CD4-positive, alpha-beta T cell treated with Interleukin-6 for 4 hours (primary cell): ENCODE results near the gene FTO.
"Not testable (repeated sequence)": the region's sequence is repeated elsewhere in the genome, so short reads cannot be mapped to it uniquely, and the experiment has no call there.

Experiments used
- DNase-seq: peaks from one replicate; pipeline ENCODE4 v3.0.0-alpha.2; 2020; ENCODE audit warnings: mixed read lengths

Gene FTO

DNA sequence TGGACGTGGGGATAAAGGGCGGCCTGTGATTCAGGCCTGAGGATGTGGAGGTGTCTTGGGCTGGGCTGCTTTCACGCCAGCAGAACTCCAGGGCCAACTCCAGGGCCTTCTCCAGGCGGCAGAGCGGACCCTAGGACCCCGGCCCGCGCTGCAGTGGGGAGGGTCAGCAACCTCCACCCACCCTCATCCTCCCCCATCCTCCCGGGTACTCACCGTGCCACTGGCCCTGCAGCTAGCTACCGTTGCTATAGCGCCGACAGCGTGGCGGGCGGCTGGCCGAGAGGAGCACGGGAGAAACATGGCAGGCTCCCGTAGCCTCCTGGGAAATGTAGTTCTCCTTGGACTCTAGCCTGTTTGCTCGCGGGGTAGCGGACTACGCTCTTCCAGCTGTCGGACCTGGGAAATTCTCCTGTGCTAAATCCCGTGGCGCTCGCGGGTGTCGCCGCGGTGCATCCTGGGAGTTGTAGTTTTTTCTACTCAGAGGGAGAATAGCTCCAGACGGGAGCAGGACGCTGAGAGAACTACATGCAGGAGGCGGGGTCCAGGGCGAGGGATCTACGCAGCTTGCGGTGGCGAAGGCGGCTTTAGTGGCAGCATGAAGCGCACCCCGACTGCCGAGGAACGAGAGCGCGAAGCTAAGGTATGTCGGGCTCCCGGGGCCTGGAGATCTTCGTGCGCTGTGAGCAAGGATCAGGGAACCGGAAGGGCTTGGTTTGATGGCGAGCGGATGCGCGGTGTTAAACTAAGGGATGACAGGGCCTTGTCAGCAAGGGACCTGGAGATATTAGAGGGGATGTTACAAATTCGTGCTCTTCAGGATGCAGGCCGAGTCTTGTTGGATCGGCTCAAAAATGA is at the start of gene FTO, which contains the start of gene RPGRIP1L:
TSS of gene FTO (plus strand) at position 567 of the 855 bp plus-strand sequence.
TSS of gene RPGRIP1L (minus strand) at position 270 of the 855 bp plus-strand sequence. CDS start 3,136 bp downstream, outside the sequence.
- DNase-seq = peak; percentile 99

DNA sequence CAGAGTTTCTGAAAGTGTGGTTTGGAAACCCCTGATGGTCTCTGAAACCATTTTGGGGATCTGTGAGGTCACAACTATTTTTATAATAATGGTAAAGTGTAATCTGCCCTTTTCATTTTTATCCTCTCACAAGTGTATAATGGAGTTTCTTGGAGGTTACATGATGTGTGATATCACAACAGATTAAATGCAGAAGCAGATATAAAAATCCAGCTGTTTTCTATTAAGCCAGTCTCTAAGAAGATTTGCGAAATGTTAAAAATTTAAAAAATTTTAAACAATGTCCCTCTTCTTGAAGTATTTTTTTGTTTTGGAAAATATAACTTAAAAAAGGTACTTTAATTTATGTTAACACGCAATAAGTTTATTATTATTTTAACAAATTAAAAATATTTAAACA is 49.0 kb upstream of the FTO start:
- no peak for DNase-seq

DNA sequence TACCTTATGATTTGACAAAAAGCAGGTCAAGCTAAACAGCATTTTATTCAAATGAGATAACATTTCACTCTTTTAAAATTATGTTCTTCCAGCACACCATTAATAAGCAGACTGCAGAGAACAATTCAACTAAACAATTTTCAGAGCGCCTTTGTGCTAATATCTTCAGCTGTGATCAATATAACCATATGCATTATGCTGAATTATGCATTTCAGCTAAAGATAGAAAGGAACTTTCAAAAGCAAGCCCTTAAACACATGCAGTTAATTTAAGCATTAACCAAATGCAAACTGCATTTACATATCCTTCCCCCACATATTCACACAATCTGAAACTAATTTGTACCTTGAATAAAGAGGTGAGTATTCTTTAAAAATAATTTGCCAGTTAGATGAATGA is 41.9 kb upstream of the FTO start:
- no peak for DNase-seq

DNA sequence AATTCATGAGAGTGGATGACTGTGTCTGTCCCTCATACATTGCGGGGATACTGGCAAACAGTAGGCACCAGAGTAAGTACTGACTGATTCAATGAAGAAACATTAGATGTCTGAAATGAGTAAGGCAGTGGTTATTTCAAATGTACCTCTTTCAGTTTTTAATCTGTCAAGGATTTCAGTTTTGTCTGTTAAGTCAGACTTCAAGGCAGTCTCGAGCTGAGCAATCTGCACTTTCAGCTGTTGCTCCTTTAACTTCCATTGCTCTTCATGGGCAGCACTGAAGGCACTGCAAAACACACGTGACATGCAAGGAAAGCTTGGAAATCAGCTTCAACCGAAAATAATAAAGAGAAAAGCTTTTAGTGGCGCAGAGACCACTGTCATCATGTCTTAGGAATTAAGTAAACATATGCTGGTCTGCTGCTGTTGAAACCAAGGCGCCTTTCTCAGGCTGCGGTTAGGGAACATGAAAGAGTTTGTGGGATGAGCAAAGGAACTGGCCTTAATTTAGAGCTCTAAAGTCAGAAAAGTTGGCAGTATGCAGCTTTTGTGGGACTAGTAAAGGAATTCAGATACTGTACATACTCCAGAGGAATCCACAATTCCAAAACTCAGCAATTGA is 39.1 kb upstream of the FTO start:
- DNase-seq = no peak

DNA sequence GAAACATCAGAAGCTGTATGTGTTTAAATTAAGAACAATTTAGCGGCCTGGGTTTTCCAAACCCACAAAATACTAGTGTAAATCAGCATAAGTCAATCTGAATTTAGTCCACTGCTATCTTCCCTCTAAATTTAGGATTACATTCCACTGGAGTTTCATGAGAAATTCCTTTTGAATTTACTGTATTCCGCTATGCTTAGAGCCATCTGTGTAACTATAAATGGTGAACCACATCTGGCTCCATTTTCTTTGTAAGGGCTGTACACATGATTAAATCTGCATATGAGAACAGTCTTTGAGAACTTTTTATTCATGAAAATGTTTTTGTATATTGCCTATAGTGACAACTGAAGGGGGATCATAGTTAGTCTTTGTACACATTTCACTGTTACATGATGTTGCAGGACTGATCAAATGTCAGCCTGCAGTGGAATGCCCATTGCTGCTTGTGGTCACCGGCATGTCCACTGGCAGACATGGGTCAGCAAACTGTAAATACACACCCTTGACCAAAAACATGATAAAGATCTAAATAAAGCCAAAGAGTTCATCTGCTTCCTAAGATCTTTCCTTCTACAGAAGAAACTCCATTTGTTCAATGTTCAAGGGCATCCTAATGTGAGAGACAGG is 37.1 kb upstream of the FTO start:
- no peak for DNase-seq

DNA sequence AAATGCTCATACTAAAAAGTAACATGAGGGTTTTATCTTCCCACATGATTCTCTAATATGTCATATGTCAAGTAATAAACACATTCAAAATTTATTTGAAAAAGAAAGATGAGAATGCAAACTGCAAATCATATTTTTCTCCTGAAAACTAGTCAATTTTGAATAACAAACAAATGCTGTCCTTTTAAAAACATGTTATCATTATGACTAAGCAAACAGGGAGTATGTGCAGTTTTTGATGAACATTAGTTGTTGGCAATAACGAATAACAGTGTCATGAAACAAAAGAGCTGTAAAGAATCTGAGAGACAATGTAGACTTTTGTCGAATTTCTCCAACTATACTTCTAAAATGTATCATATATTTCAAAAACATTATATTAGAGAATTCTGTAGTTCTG is 35.1 kb upstream of the FTO start:
- no peak for DNase-seq

DNA sequence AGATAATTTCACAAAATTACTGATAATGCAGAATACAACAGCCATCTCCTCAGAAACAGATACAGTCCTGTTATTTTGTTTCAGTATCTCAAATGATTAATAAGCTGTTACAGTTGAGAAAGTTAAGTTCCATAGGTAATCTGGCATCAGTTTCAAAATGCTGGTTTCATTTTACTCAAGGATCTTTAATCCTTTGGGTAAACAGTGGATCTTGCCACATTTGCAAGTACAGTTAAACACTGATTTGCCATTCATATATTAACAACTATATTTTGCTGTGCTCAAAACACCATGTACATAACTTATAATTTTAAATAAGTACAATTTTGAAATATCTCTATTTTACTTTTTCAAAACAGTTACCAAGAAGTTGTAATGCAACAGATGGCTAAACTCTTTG is 31.5 kb upstream of the FTO start:
- no peak for DNase-seq

DNA sequence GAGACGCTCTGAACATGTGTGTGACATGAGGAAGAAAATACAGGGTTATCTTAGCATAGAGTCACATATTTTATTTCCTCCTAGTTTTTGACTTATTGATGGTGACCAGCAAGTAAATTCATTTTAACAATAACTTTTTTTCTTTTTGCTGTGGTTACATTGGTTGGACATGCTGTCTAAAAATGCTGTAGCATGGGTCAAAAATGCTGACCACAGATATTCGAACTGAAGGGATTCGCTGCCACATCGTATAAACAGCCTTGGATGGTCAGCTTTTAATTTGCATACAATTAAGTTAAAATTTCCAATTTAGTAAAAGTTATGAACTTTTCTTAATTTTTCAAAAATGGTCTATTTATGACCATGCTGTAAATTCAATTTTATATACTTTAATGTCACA is 30.8 kb upstream of the FTO start:
- no peak for DNase-seq

DNA sequence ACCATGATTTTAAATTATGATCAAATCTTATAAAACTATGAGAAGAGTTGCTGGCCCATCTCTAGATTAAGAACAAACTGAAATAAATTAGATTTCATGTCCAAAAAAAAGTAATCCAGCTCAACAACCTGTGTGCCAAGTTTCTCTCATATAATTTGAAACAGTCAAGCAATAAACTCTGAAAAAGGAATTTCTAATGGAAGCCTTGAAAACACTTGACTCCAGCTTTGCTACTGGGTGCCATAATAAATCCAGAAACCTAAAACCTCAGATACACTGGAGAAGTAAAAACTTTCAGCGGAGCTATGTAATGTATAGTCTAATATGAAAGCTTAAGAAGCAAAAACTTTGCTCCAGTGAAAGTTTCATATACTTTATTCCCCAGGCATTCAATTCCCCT is 25.8 kb upstream of the FTO start:
- no peak for DNase-seq

DNA sequence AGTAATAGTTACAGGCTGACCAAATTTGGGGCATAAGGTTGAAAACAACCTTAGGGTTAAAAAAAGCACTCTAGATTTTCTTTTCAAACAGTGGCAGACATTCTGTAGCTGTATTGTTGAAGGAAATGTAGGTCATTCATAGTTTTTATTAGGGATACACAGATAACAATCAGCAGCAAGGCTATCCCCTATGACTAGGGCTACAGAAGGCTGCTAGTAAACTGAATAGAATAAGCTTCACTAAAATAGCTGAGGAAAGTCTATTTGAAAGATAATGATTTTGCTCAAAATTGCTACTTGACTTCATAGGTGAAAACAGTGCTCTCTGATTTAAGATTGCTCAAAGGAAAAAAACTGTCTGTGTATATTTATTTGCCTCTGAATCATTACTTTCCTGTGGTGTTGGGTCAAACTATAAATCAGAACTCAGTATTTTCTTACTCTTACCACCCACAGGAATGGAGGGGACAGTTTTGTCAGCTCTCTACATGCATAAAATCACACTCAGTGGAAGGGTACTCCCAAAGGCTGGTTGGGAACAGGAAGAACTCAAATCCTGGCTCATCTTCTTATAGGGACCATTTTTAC is 25.1 kb upstream of the FTO start:
- no peak for DNase-seq

DNA sequence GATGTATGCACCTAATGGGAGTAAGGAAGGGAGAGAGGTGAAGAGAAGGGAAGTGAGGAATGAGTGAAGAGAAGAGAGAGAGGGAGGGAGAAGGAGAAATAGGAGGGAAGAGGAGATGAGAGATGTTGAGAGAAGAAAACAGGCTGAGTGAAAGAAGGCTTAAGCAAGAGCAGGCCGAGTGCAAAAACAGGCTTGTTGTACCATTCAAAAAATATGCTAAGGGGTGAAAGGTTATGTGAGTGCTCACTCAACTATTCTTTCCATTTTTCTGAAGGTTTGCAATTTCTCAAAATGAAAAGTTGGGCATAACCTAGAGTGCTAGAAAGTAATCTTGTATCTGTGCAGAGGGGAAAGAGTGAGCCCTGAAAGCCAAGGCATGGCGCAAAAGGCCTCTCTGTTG is 23.2 kb upstream of the FTO start:
- DNase-seq = no peak

DNA sequence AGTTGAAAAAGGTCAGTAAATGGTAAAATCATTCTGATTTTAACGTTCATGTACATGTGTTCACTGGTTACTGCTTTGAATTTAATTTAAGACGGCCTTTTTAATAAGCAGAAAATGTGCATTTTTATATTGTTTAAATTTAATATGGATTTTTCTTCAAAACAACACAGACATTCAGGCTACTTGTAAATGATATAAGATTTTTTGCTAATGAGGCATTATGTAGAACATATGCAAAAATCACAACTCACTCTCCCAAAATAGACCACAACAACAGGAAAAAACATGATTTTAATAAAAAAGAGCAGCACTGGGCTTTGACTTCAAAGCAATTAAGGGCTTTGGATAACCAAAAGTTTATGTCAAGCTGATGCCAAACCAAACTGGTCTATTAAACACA is 22.6 kb upstream of the FTO start:
- no peak for DNase-seq

DNA sequence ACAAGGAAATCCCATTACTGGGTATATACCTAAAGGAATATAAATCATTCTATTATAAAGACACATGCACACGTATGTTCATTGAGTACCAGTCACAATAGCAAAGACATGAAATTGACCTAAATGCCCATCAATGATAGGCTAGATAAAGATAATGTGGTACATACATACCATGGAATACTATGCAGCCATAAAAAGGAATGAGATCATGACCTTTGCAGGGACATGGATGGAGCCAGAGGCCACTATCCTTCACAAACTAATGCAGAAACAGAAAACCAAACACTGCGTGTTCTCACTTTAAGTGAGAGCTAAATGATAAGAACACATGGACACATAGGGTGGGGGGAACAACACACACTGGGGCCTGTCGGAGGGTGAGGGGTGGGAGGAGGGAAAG is 18.6 kb upstream of the FTO start:
- not testable (repeated sequence) for DNase-seq

DNA sequence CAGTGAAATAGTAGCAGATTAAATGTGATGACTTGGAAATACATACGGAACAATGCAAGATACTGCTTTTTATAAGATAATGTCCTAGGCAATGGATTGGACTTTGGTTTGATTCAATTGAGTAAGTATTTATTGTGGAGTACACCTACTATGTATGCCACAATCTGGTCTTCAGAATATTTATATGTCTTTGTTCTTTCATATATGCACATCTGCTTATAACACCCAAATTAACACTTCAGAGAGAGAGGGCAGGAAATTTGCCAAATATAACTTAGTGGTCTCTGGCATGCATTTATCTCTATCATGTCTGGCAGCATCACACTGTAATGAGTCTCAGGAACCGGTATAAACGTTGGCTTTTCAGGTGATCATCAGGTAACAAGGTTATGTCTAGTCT is 17.2 kb upstream of the FTO start:
- DNase-seq = no peak

DNA sequence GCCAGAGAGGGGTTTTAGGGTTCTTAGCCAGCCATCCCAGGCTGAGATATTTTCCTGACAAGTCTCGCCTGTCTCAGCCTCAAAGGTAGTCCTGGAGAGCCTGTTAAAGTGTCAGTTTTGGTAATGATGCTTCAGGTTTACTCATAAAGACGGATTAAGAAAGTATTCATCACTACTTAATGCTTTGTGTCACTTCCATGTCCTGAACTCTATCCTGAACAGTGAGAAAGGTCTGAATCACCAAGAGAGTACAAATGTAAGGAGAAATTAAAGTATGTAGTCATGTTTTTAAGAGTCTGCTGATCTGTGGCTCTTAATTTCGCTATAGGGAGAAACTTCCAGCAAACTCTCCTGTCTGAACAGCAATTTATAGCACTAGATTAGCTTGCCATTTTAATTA is 14.3 kb upstream of the FTO start:
- no peak for DNase-seq

DNA sequence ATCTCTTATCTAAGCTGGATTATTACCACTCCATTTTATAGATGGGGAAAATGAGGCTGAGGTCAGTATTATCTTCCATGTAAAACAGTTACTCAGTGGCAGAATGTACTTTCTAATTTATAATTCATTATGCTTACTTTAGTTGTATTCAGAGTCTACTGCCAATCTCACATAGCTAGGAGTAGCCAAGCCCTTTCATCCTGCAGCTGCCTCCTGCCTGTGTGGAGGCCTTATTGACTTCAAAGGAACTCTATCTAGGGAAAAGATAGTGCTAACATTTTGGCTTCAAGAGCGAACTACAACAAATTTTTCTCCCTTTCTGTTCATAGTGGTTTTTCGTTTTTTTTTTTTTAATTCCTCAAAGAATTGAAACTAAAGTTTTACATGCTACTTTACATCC is 13.2 kb upstream of the FTO start:
- no peak for DNase-seq

DNA sequence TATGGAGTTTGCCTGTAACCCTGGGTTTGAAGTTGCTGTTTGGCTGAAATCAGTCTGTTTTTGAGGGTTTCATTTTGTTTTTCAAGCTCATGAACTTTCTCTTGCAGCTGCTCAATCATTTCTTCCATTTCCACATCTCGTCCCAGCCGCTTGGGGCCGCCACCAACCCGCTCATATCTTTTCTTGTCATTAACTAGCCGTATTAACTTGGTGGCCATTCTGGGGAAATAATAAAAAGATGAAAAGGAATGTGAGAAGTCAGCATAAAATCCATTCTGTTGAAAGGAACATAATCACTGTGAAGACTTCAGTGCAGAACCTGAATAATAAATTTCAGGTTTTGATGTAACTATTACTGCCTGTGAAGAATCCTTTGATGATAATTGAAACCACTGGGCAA is 11.8 kb upstream of the FTO start:
- DNase-seq = no peak

DNA sequence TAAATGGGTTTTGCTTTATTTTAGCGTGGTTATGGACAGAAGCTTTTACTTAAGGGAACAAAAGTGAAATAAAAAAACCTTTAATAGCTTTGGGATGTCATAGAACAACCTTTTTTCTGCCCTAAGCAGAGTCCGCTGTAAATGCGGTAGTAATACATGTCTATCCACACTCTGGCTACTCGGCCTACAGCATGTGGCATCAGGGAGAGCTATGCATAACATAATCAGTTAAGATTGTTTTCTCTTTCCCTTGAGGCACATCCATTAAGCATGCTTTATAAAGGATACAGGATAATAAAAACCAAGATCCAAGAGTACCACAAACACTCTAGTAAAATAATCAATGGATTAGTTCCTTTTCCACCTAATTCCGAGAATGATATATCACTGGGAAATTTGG is 10.6 kb upstream of the FTO start:
- DNase-seq = no peak

DNA sequence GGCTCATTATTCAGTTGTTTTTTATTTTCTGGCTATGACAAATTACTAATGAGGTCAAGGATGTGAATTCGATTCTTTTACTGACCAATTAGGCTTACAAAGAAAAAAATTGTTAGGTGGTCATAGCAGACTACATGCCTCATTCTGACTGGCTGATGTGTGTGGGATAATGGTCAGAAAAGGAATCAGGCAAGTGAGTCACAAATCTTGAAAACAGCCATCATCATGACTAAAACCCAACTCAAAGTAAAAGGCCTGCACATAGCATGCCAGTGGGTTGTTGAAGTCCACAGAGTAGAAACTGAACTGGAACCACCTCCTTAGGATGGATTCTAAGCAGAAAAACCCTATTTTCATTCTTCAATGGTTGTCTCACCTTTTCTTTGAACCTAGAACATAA is 8.9 kb upstream of the FTO start:
- DNase-seq = no peak

DNA sequence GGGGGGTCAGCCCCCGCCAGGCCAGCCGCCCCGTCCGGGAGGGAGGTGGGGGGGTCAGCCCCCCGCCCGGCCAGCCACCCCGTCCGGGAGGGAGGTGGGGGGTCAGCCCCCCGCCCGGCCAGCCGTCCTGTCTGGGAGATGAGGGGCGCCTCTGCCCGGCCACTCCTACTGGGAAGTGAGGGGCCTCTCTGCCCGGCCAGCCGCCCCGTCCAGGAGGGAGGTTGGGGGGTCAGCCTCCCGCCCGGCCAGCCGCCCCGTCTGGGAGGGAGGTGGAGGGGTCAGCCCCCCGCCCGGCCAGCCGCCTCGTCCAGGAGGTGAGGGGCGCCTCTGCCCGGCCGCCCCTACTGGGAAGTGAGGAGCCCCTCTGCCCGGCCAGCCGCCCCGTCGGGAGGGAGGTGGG is 5.7 kb upstream of the FTO start:
- not testable (repeated sequence) for DNase-seq

DNA sequence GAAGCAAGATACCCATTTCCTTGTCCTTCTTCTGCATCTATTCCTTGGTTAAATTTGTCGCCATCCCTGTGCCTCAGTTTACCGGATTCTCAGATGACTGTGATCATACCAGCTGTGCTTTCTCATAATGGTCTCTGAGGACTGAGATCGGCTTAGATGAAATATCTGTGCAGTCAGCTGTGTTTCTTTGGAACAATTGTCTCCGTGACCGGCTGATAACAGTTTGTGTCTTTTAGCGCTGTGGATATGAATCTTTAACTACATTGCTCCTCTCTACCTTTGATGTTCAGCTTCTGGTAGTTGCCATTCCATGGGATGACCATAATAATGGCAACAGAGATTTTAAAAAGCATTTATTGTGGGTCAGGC is 473 bp downstream of the FTO start:
- no peak for DNase-seq

DNA sequence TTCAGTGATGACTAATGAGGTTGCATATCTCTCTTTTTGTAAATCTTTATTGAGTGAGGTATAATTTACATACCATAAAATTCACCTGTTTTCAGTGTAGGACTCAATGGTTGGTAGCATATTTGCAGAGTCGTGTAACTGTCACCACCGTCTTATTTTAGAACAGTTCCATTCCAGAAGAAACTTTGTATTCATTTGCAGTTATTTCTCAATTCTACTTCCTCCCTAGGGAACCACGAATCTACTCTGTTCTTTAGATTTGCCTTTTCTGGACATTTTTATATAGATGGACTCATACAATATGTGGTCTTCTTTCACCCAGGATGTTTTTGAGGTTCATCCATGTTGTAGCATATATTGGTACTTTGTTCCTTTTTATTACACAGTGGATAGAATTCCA is 3.7 kb downstream of the FTO start:
- DNase-seq = no peak

DNA sequence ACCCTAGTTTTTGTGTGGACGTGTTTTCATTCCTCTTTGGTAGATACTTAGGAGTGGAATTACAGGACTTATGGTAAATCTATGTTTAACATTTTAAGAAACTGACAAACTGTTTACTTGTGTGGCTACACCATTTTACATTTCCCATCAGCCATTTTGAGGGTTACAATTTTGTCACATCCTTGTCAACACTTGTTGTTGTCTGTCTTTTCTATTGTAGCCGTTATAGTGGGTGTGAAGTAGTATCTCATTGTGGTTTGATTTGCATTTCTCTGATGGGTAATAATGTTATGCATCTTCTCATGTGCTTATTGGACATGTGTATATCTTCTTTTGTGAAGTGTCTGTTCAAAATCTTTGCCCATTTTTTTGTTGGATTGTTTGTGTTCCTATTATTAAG is 4.5 kb downstream of the FTO start:
- no peak for DNase-seq

DNA sequence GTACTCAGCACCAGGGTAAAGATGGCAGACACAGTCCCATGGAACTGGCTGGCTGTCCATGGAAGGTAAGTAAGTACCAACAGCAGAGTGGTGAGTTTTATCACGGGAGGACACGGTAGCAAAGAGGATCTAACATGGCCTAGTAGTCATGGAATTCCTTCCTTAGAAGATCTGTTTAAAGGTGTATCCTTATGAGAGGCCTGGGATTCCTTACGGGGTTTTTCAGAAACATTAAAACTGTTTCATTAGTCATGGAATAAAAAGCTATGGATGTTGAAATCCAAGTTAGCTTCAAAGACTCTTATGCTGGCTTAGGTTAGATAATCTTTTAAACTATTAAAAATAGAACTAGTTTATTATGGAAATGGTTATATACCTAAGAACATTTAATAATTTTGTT is 7.4 kb downstream of the FTO start:
- no peak for DNase-seq
